Measurements from ENCODE around the gene LHFPL3.

GRCh38 chr7:104794589-104794988, 466.2 kb downstream of the LHFPL3 start:
- TF ChIP-seq EZH2 (IDR thresholded peaks at IDR 0.05; ENCODE audit: borderline replicate concordance, insufficient read depth, low read depth, low read length, poor library complexity, severe bottlenecking) (no peak), CTCF (IDR thresholded peaks at IDR 0.05) (no peak)

All from B cell (primary cell).